T-cell (primary cell): ENCODE measurements around the gene SRMS. TPM values are rescaled to one million over a fixed set of nuclear protein-coding genes. Genes with fewer than 3 reads are reported as not detected.

Experiments
- ATAC-seq, 4 experiments: fragments of 200-7000 bp in 3 of 4; fragments of 150-1000 bp in 1 of 4; cut with Tn5 transposase; replicated peaks in 1 of 4; 1 replicate in 3 of 4; 2 replicates in 1 of 4; pipeline ENCODE4 v1.10.0; 2021; ENCODE audit warnings: moderate library complexity in 3 of 4, mild to moderate bottlenecking in 2 of 4, moderate number of reproducible peaks in 1 of 4
- CTCF ChIA-PET, 2 donors: fragments of 300-600 bp; sonication (Branson Sonifier 250); formaldehyde crosslinking; loops; one replicate each; lab custom pipeline; 2022; ENCODE audit warnings: antibody characterized with exemption in 2 of 2; lab: Charles Lee
- POLR2A ChIA-PET, 2 donors: fragments of 300-600 bp; sonication (Branson Sonifier 250); formaldehyde crosslinking; loops; one replicate each; lab custom pipeline; 2022; ENCODE audit warnings: antibody characterized with exemption in 2 of 2; lab: Charles Lee
- DNase-seq, 35 experiments: peaks; one replicate each; pipeline versions ENCODE4 v3.0.0 to v3.0.0-alpha.2; 2013 to 2023
- H3K27ac ChIP-seq: one replicate; pipeline ENCODE4 v1.5.1; 2013; ENCODE audit warnings: low read length
- H3K27me3 ChIP-seq, 2 experiments: replicated peaks in 1 of 2; 1 replicate in 1 of 2; 2 replicates in 1 of 2; pipeline versions ENCODE4 v1.6.1 to v1.7.0; 2013; ENCODE audit warnings: low read length in 1 of 2, mixed read lengths in 1 of 2; ENCODE audit not compliant: control insufficient read depth in 2 of 2, insufficient read depth in 2 of 2; ENCODE audit errors: extremely low read depth in 1 of 2
- H3K36me3 ChIP-seq, 2 donors: 1 replicate in 1 of 2; 2 replicates in 1 of 2; pipeline versions ENCODE4 v1.6.1 to v1.7.0; 2013; ENCODE audit warnings: low read length in 1 of 2; ENCODE audit not compliant: control insufficient read depth in 2 of 2, insufficient read depth in 1 of 2; ENCODE audit errors: extremely low read depth in 1 of 2
- H3K4me1 ChIP-seq, 2 experiments: 1 replicate in 1 of 2; 2 replicates in 1 of 2; pipeline versions ENCODE4 v1.6.1 to v1.7.0; 2013; ENCODE audit warnings: low read length in 2 of 2, mixed read lengths in 1 of 2; ENCODE audit not compliant: insufficient read depth in 2 of 2, control insufficient read depth in 1 of 2; ENCODE audit errors: extremely low read depth in 1 of 2
- H3K4me3 ChIP-seq, 2 donors: 1 replicate in 1 of 2; 2 replicates in 1 of 2; pipeline versions ENCODE4 v1.5.1 to v1.7.0; 2013; ENCODE audit warnings: mild to moderate bottlenecking in 2 of 2, low read length in 1 of 2, moderate library complexity in 1 of 2; ENCODE audit not compliant: control insufficient read depth in 1 of 2; ENCODE audit errors: extremely low read depth in 1 of 2
- H3K9me3 ChIP-seq: 2 replicates; pipeline ENCODE4 v1.7.0; 2013
- H3K27ac Mint-ChIP-seq, 2 donors: one replicate each; pipeline ENCODE4 v1.8.0; 2020 to 2021; ENCODE audit warnings: mild to moderate bottlenecking in 2 of 2, mixed read lengths in 2 of 2
- H3K27me3 Mint-ChIP-seq, 2 donors: one replicate each; pipeline ENCODE4 v1.8.0; 2021 to 2022; ENCODE audit warnings: mixed read lengths in 2 of 2
- H3K36me3 Mint-ChIP-seq: one replicate; pipeline ENCODE4 v1.8.0; 2021; ENCODE audit warnings: mixed read lengths
- H3K4me1 Mint-ChIP-seq, 3 donors: one replicate each; pipeline ENCODE4 v1.8.0; 2020 to 2022; ENCODE audit warnings: mixed read lengths in 3 of 3, mild to moderate bottlenecking in 1 of 3
- H3K4me3 Mint-ChIP-seq, 3 donors: one replicate each; pipeline ENCODE4 v1.8.0; 2020 to 2022; ENCODE audit warnings: mild to moderate bottlenecking in 3 of 3, mixed read lengths in 3 of 3, moderate library complexity in 3 of 3
- H3K9me3 Mint-ChIP-seq, 3 donors: one replicate each; pipeline ENCODE4 v1.8.0; 2020 to 2022; ENCODE audit warnings: mixed read lengths in 3 of 3
- WGBS: methylation state at CpG from one replicate; pipeline ENCODE4 v1.1.5; 2013; ENCODE audit warnings: missing lambda C conversion rate; ENCODE audit not compliant: insufficient coverage; 5-methylcytosine and 5-hydroxymethylcytosine counted together
- total RNA-seq, 35 experiments: library from RNA in 6 of 35; stranded (reverse) in 6 of 35; fragments of 120-200 nt in 1 of 35; gene quantifications; one replicate each; pipeline versions ENCODE4 v1.2.1 to v1.2.4 and lab custom pipeline; 2013 to 2026

SRMS gene
- total RNA-seq, 5 donors from 2014 or later (not counting 1 experiment from before 2014, with no cell fraction given) = not detected

- Mint-ChIP-seq H3K9me3 (peaks cover 0 to 4% (median 3%) of the 10 kb centered on the region in 3 donors), H3K4me1 (peaks cover 0 to 8% (median 4%) of the 10 kb centered on the region in 3 donors), H3K4me3 (peak overlapping the region; percentile 24 to 45 (median 39)), H3K27me3 (peaks cover 0 to 20% of the 10 kb centered on the region in 2 donors), H3K27ac (no peak overlapping the region), H3K36me3 (no peaks in the 10 kb centered on the region)
- POLR2A ChIA-PET = no interaction called here
- ATAC-seq (peak; percentile 9 to 33 (median 16)), DNase-seq (no peak)
- H3K9me3 ChIP-seq = no peaks in the 10 kb centered on the region
- H3K4me3 ChIP-seq = peak overlapping the region; percentile 4 to 30
- no peak overlapping the region for H3K27ac ChIP-seq
- peaks cover 0 to 76% of the 10 kb centered on the region in 2 experiments for H3K27me3 ChIP-seq
- CTCF ChIA-PET = no interaction called here
- 18% methylated on average over 44 of the region's 48 CpGs for WGBS
- H3K4me1 ChIP-seq = peaks cover 0 to 29% of the 10 kb centered on the region in 2 experiments
- H3K36me3 ChIP-seq = no peaks in the 10 kb centered on the region
Measured at GRCh38 chr20:63499338-63499969, 48.1 kb downstream of the SRMS start.

- Histone ChIP-seq H3K9me3 (no peaks in the 10 kb centered on the region), H3K27ac (no peak within 1 kb of the TSS), H3K36me3 (no peaks in the 10 kb centered on the region), H3K27me3 (peaks cover 0 to 77% of the 10 kb centered on the region in 2 experiments), H3K4me1 (peaks cover 0 to 29% of the 10 kb centered on the region in 2 experiments), H3K4me3 (peak within 1 kb of the TSS; percentile 4 to 30)
- 1% methylated on average over 44 of the region's 58 CpGs for WGBS
- DNase-seq = peak in 31 of 35 experiments; percentile 22 to 81 (median 48)
- no peak within 1 kb of the TSS for H3K27ac Mint-ChIP-seq
- peaks cover 0 to 20% of the 10 kb centered on the region in 2 donors for H3K27me3 Mint-ChIP-seq
- ChIA-PET CTCF (no interaction called here), POLR2A (no interaction called here)
- peak within 1 kb of the TSS; percentile 24 to 52 (median 39) for H3K4me3 Mint-ChIP-seq
- H3K9me3 Mint-ChIP-seq = peaks cover 0 to under 1% (median under 1%) of the 10 kb centered on the region in 3 donors
- no peaks in the 10 kb centered on the region for H3K36me3 Mint-ChIP-seq
- H3K4me1 Mint-ChIP-seq = peaks cover 0 to 8% (median 4%) of the 10 kb centered on the region in 3 donors
- ATAC-seq = peak; percentile 77 to 84 (median 79)
Measured at GRCh38 chr20:63498960-63499337, 48.6 kb downstream of the SRMS start, which contains the start of gene EEF1A2. Gene EEF1A2, minus strand, starts transcription at chr20:63499083. Its CDS starts 1,320 bp downstream, at chr20:63497763.

GRCh38 chr20:63497946-63498935 lies 49.3 kb downstream of the SRMS start:
- Histone ChIP-seq H3K9me3 (no peaks in the 10 kb centered on the region), H3K4me3 (no peak overlapping the region), H3K36me3 (no peaks in the 10 kb centered on the region), H3K27ac (no peak overlapping the region), H3K27me3 (peaks cover 0 to 74% of the 10 kb centered on the region in 2 experiments), H3K4me1 (peaks cover 0 to 29% of the 10 kb centered on the region in 2 experiments)
- DNase-seq (no peak), ATAC-seq (no peak)
- Mint-ChIP-seq H3K36me3 (no peaks in the 10 kb centered on the region), H3K9me3 (no peaks in the 10 kb centered on the region), H3K27me3 (peaks cover 0 to 20% of the 10 kb centered on the region in 2 donors), H3K4me3 (peak overlapping the region in 1 of 3 donors; percentile 52), H3K27ac (no peak overlapping the region), H3K4me1 (peaks cover 0 to 8% (median 4%) of the 10 kb centered on the region in 3 donors)
- ChIA-PET CTCF (no interaction called here), POLR2A (no interaction called here)
- 10% methylated on average over 48 of the region's 60 CpGs for WGBS

- H3K36me3 ChIP-seq = no peaks in the 10 kb centered on the region
- H3K4me1 ChIP-seq = peaks cover 0 to 29% of the 10 kb centered on the region in 2 experiments
- H3K27ac ChIP-seq = no peak overlapping the region
- H3K27ac Mint-ChIP-seq = peak overlapping the region in 1 of 2 donors; percentile 43
- peak overlapping the region in 2 of 3 donors; percentile 31 to 52 for H3K4me3 Mint-ChIP-seq
- peaks cover 0 to 8% (median 4%) of the 10 kb centered on the region in 3 donors for H3K4me1 Mint-ChIP-seq
- peaks cover 0 to 66% of the 10 kb centered on the region in 2 experiments for H3K27me3 ChIP-seq
- DNase-seq = no peak
- no peaks in the 10 kb centered on the region for H3K9me3 ChIP-seq
- H3K4me3 ChIP-seq = no peak overlapping the region
- 83% methylated on average over 12 of the region's 20 CpGs for WGBS
- no peaks in the 10 kb centered on the region for H3K36me3 Mint-ChIP-seq
- peaks cover 5 to 20% of the 10 kb centered on the region in 2 donors for H3K27me3 Mint-ChIP-seq
- ChIA-PET CTCF (interaction anchor here in 1 of 2 donors (0.6 kb wide), 1 partner anchor 23 kb away, joined by 4 read pairs; the partner anchor contains the start of gene PPDPF), POLR2A (no interaction called here)
- no peaks in the 10 kb centered on the region for H3K9me3 Mint-ChIP-seq
- no peak for ATAC-seq
Measured at GRCh38 chr20:63497138-63497945, 50.2 kb downstream of the SRMS start.

GRCh38 chr20:63496596-63497120 lies 50.9 kb downstream of the SRMS start:
- H3K27ac ChIP-seq = no peak overlapping the region
- CTCF ChIA-PET = interaction anchor here in 1 of 2 donors (0.6 to 0.7 kb wide), 2 partner anchors 24 to 668 kb away, joined by 3 to 4 read pairs; partner anchors contain the start of gene PPDPF
- H3K4me3 ChIP-seq = peak overlapping the region; percentile 27 to 47
- Mint-ChIP-seq H3K4me3 (peak overlapping the region in 2 of 3 donors; percentile 31 to 52), H3K27me3 (peaks cover 8 to 23% of the 10 kb centered on the region in 2 donors), H3K4me1 (peaks cover 0 to 8% (median 4%) of the 10 kb centered on the region in 3 donors), H3K36me3 (no peaks in the 10 kb centered on the region), H3K27ac (no peak overlapping the region), H3K9me3 (no peaks in the 10 kb centered on the region)
- ATAC-seq = no peak
- H3K36me3 ChIP-seq = no peaks in the 10 kb centered on the region
- no peak for DNase-seq
- peaks cover 0 to 61% of the 10 kb centered on the region in 2 experiments for H3K27me3 ChIP-seq
- H3K4me1 ChIP-seq = peaks cover 0 to 29% of the 10 kb centered on the region in 2 experiments
- H3K9me3 ChIP-seq = no peaks in the 10 kb centered on the region
- POLR2A ChIA-PET = no interaction called here
- 60% methylated on average over 10 of the region's 16 CpGs for WGBS
